Activated CD8-positive, alpha-beta T cell treated with anti-CD3 and anti-CD28 coated beads for 36 hours (primary cell): ENCODE measurements around the gene C17orf100. TPM values are rescaled to one million over a fixed set of nuclear protein-coding genes. Genes with fewer than 3 reads are reported as not detected.

Experiments used
- ATAC-seq: fragments of 200-7000 bp; cut with Tn5 transposase; one replicate; pipeline ENCODE4 v1.10.0; 2021; ENCODE audit warnings: mild to moderate bottlenecking, moderate library complexity
- CTCF ChIA-PET: fragments of 350-600 bp; sonication (Branson Sonifier 250); formaldehyde crosslinking; loops from one replicate; lab custom pipeline; 2021; ENCODE audit warnings: antibody characterized with exemption; lab: Charles Lee
- POLR2A ChIA-PET: fragments of 350-600 bp; sonication (Branson Sonifier 250); formaldehyde crosslinking; loops from one replicate; lab custom pipeline; 2021; ENCODE audit warnings: antibody characterized with exemption; lab: Charles Lee
- DNase-seq: peaks from one replicate; pipeline ENCODE4 v3.0.0-alpha.2; 2020
- H3K27ac Mint-ChIP-seq: one replicate; pipeline ENCODE4 v1.8.0; 2021; ENCODE audit warnings: mild to moderate bottlenecking, mixed read lengths
- H3K27me3 Mint-ChIP-seq: one replicate; pipeline ENCODE4 v1.8.0; 2021; ENCODE audit warnings: mixed read lengths
- H3K36me3 Mint-ChIP-seq: one replicate; pipeline ENCODE4 v1.8.0; 2021; ENCODE audit warnings: low read depth, mixed read lengths
- H3K4me1 Mint-ChIP-seq: one replicate; pipeline ENCODE4 v1.8.0; 2021; ENCODE audit warnings: low read depth, mixed read lengths
- H3K4me3 Mint-ChIP-seq: one replicate; pipeline ENCODE4 v1.8.0; 2021; ENCODE audit warnings: mild to moderate bottlenecking, moderate library complexity, mixed read lengths
- H3K9me3 Mint-ChIP-seq: one replicate; pipeline ENCODE4 v1.8.0; 2021; ENCODE audit warnings: mixed read lengths
- CTCF ChIP-seq: fragments of 200-600 bp; IDR thresholded peaks from one replicate; pipeline ENCODE4 v1.8.0; 2022; ENCODE audit warnings: antibody characterized with exemption, mild to moderate bottlenecking
- intact Hi-C: fragments of 100-400 bp; cut with micrococcal nuclease; formaldehyde crosslinking; loops from one replicate; pipeline ENCODE4 v1.10.0; 2022
- total RNA-seq, 2 experiments: library from RNA; stranded (reverse); gene quantifications; one replicate each; pipeline ENCODE4 v1.2.3, GENCODE V29; 2021

Gene C17orf100
- total RNA-seq, 2 experiments from 2014 or later: 1.1 to 1.6 TPM

- Mint-ChIP-seq H3K4me1 (peaks cover 15% of the 10 kb centered on the region), H3K9me3 (no peaks in the 10 kb centered on the region), H3K27me3 (no peaks in the 10 kb centered on the region), H3K27ac (no peak overlapping the region), H3K4me3 (no peak overlapping the region), H3K36me3 (no peaks in the 10 kb centered on the region)
- POLR2A ChIA-PET: interaction anchor here (0.9 kb wide), 1 partner anchor 9 kb away, joined by 3 read pairs; no protein-coding TSS in a partner anchor
- no peak for TF ChIP-seq CTCF
- CTCF ChIA-PET: interaction anchor here (1.2 to 1.8 kb wide), 2 partner anchors 32 to 174 kb away, joined by 3 to 6 read pairs; no protein-coding TSS in a partner anchor
- intact Hi-C loops: no loop called here
- ATAC-seq (peak; percentile 48), DNase-seq (no peak)
Observed at GRCh38 chr17:6669479-6670212, 18.1 kb downstream of the C17orf100 start.

GRCh38 chr17:6670571-6670970 is 19.0 kb downstream of the C17orf100 start:
- CTCF ChIA-PET: interaction anchor here (1.1 to 1.2 kb wide), 2 partner anchors 199 to 334 kb away, joined by 3 read pairs; no protein-coding TSS in a partner anchor
- Mint-ChIP-seq H3K9me3 (no peaks in the 10 kb centered on the region), H3K36me3 (no peaks in the 10 kb centered on the region), H3K27me3 (no peaks in the 10 kb centered on the region), H3K27ac (no peak overlapping the region), H3K4me1 (peaks cover 15% of the 10 kb centered on the region), H3K4me3 (no peak overlapping the region)
- TF ChIP-seq CTCF: no peak
- POLR2A ChIA-PET: interaction anchor here (0.9 kb wide), 1 partner anchor 8 kb away, joined by 3 read pairs; no protein-coding TSS in a partner anchor
- intact Hi-C loops: no loop called here
- ATAC-seq (no peak), DNase-seq (no peak)

- POLR2A ChIA-PET: no interaction called here
- H3K27me3 Mint-ChIP-seq: no peaks in the 10 kb centered on the region
- no peak for ATAC-seq
- H3K4me3 Mint-ChIP-seq: no peak overlapping the region
- no peak for TF ChIP-seq CTCF
- CTCF ChIA-PET: interaction anchor here (1.1 to 1.2 kb wide), 2 partner anchors 199 to 333 kb away, joined by 3 read pairs; no protein-coding TSS in a partner anchor
- no peak overlapping the region for H3K27ac Mint-ChIP-seq
- H3K36me3 Mint-ChIP-seq: no peaks in the 10 kb centered on the region
- peaks cover 13% of the 10 kb centered on the region for H3K4me1 Mint-ChIP-seq
- intact Hi-C loops: no loop called here
- DNase-seq: no peak
- H3K9me3 Mint-ChIP-seq: no peaks in the 10 kb centered on the region
Observed at GRCh38 chr17:6670999-6671398, 19.4 kb downstream of the C17orf100 start.

- DNase-seq: no peak
- Mint-ChIP-seq H3K36me3 (no peaks in the 10 kb centered on the region), H3K27ac (no peak overlapping the region), H3K4me3 (no peak overlapping the region), H3K27me3 (no peaks in the 10 kb centered on the region), H3K9me3 (no peaks in the 10 kb centered on the region), H3K4me1 (peaks cover 11% of the 10 kb centered on the region)
- TF ChIP-seq CTCF: no peak
- intact Hi-C loops: no loop called here
- no peak for ATAC-seq
- ChIA-PET POLR2A (no interaction called here), CTCF (interaction anchor here (1.1 to 1.2 kb wide), 2 partner anchors 198 to 333 kb away, joined by 3 read pairs; no protein-coding TSS in a partner anchor)
Observed at GRCh38 chr17:6671431-6671830, 19.9 kb downstream of the C17orf100 start.

- H3K4me1 Mint-ChIP-seq: peaks cover 7% of the 10 kb centered on the region
- intact Hi-C loops: no loop called here
- no peak overlapping the region for H3K4me3 Mint-ChIP-seq
- no peaks in the 10 kb centered on the region for H3K9me3 Mint-ChIP-seq
- DNase-seq (no peak), ATAC-seq (no peak)
- no peak overlapping the region for H3K27ac Mint-ChIP-seq
- no peaks in the 10 kb centered on the region for H3K36me3 Mint-ChIP-seq
- ChIA-PET POLR2A (no interaction called here), CTCF (interaction anchor here (1.5 to 3.1 kb wide), 2 partner anchors 8 kb away, joined by 4 to 12 read pairs; no protein-coding TSS in a partner anchor)
- H3K27me3 Mint-ChIP-seq: peaks cover 13% of the 10 kb centered on the region
- TF ChIP-seq CTCF: no peak
Observed at GRCh38 chr17:6674586-6674985, 23.0 kb downstream of the C17orf100 start.
